HEK293 (cell line): ENCODE data around the gene FGFR2.
"Not testable (repeated sequence)": the region's sequence is repeated elsewhere in the genome, so short reads cannot be mapped to it uniquely, and the experiment has no call there.

ENCODE experiments used
- CTCF ChIA-PET: fragments of 350-600 bp; formaldehyde crosslinking; extraction: SDS; loops from one replicate; lab custom pipeline; 2021; ENCODE audit warnings: antibody characterized with exemption; lab: Yijun Ruan, JAX
- POLR2A ChIA-PET: fragments of 300-600 bp; formaldehyde crosslinking; extraction: SDS; loops from one replicate; lab custom pipeline; 2020; ENCODE audit warnings: antibody characterized with exemption, inconsistent platforms; lab: Yijun Ruan, JAX
- H3K27ac ChIP-seq: fragments of 200-500 bp; sonication (Bioruptor generic); 2 replicates; pipeline ENCODE4 v1.5.1; 2014; ENCODE audit warnings: low read depth, low read length, control low read depth, inconsistent platforms; ENCODE audit errors: extremely low read depth
- H3K36me3 ChIP-seq, 2 experiments: fragments of 200-500 bp in 1 of 2; sonication (Bioruptor generic) in 1 of 2; 1 replicate in 1 of 2; 2 replicates in 1 of 2; pipeline ENCODE4 v1.5.1; 2014 to 2017; ENCODE audit warnings: inconsistent platforms in 2 of 2, low read length in 2 of 2; ENCODE audit not compliant: control insufficient read depth in 2 of 2, insufficient read depth in 1 of 2
- H3K4me1 ChIP-seq: fragments of 200-500 bp; sonication (Bioruptor generic); 2 replicates; pipeline ENCODE4 v1.5.1; 2014; ENCODE audit warnings: mild to moderate bottlenecking, low read length, inconsistent platforms; ENCODE audit not compliant: control insufficient read depth, insufficient read depth
- H3K4me3 ChIP-seq: 2 replicates; pipeline ENCODE4 v1.5.1; 2011; ENCODE audit warnings: low read depth, mild to moderate bottlenecking, control low read depth, low read length, moderate library complexity
- H3K9me3 ChIP-seq: fragments of 200-500 bp; sonication (Bioruptor generic); 2 replicates; pipeline ENCODE4 v1.5.1; 2014; ENCODE audit warnings: low read depth, low read length, inconsistent platforms; ENCODE audit not compliant: control insufficient read depth, insufficient read depth
- FEZF1 ChIP-seq: fragments of 450-650 bp; formaldehyde crosslinking; IDR thresholded peaks from 2 replicates; pipeline ENCODE4 v1.5.1; 2016; ENCODE audit warnings: missing biosample characterization, missing genetic modification characterization
- GLIS1 ChIP-seq: fragments of 450-650 bp; formaldehyde crosslinking; IDR thresholded peaks from 2 replicates; pipeline ENCODE4 v1.5.1; 2016; ENCODE audit warnings: missing biosample characterization, missing genetic modification characterization
- HOXA7 ChIP-seq: sonication (generic); formaldehyde crosslinking; IDR thresholded peaks from 2 replicates; pipeline ENCODE4 v1.8.1; 2022; ENCODE audit warnings: missing genetic modification reagents, borderline replicate concordance
- PRDM1 ChIP-seq: fragments of 450-650 bp; formaldehyde crosslinking; IDR thresholded peaks from 2 replicates; pipeline ENCODE4; 2016; ENCODE audit warnings: missing biosample characterization, missing genetic modification characterization
- SCRT2 ChIP-seq: fragments of 450-650 bp; formaldehyde crosslinking; IDR thresholded peaks from 2 replicates; pipeline ENCODE4 v1.5.1; 2016; ENCODE audit warnings: missing biosample characterization, missing genetic modification characterization
- ZNF10 ChIP-seq: fragments of 450-650 bp; formaldehyde crosslinking; IDR thresholded peaks from 2 replicates; pipeline ENCODE4 v1.5.1; 2017; ENCODE audit warnings: missing biosample characterization, missing genetic modification characterization
- ZNF121 ChIP-seq: fragments of 450-650 bp; formaldehyde crosslinking; IDR thresholded peaks from 2 replicates; pipeline ENCODE4 v1.5.1; 2016; ENCODE audit warnings: missing biosample characterization, missing genetic modification characterization
- ZNF184 ChIP-seq: fragments of 450-650 bp; IDR thresholded peaks from 2 replicates; pipeline ENCODE4 v1.5.1; 2018; ENCODE audit warnings: missing biosample characterization, mild to moderate bottlenecking, missing genetic modification characterization
- ZNF214 ChIP-seq: fragments of 450-650 bp; formaldehyde crosslinking; IDR thresholded peaks from 2 replicates; pipeline ENCODE4 v1.5.1; 2017; ENCODE audit warnings: missing biosample characterization, mild to moderate bottlenecking, missing genetic modification characterization, borderline replicate concordance
- ZNF366 ChIP-seq: fragments of 450-650 bp; formaldehyde crosslinking; conservative IDR thresholded peaks from 2 replicates; pipeline ENCODE4 v1.5.1; 2016; ENCODE audit warnings: missing biosample characterization, missing genetic modification characterization
- ZNF48 ChIP-seq: fragments of 450-650 bp; formaldehyde crosslinking; IDR thresholded peaks from 2 replicates; pipeline ENCODE4 v1.5.1; 2016; ENCODE audit warnings: missing biosample characterization, missing genetic modification characterization
- ZNF544 ChIP-seq: fragments of 450-650 bp; formaldehyde crosslinking; IDR thresholded peaks from 2 replicates; pipeline ENCODE4 v1.5.0; 2017; ENCODE audit warnings: missing biosample characterization, missing genetic modification characterization
- ZNF585B ChIP-seq: fragments of 450-650 bp; formaldehyde crosslinking; IDR thresholded peaks from 2 replicates; pipeline ENCODE4 v1.5.1; 2016; ENCODE audit warnings: missing biosample characterization, missing genetic modification characterization
- ZNF623 ChIP-seq: fragments of 450-650 bp; formaldehyde crosslinking; IDR thresholded peaks from 2 replicates; pipeline ENCODE4 v1.5.1; 2016; ENCODE audit warnings: missing biosample characterization, missing genetic modification characterization
- ZNF664 ChIP-seq: fragments of 450-650 bp; formaldehyde crosslinking; IDR thresholded peaks from 2 replicates; pipeline ENCODE4 v1.5.1; 2016; ENCODE audit warnings: missing biosample characterization, missing genetic modification characterization
- TF ChIP-seq, protein P1 (sequence below): fragments of 450-650 bp; formaldehyde crosslinking; IDR thresholded peaks from 2 replicates; pipeline ENCODE4 v1.5.1; 2017; ENCODE audit warnings: missing biosample characterization, mild to moderate bottlenecking, missing genetic modification characterization, moderate library complexity
- TF ChIP-seq, protein P2 (sequence below): fragments of 450-650 bp; formaldehyde crosslinking; IDR thresholded peaks from 2 replicates; pipeline ENCODE4 v1.5.1; 2017; ENCODE audit warnings: missing biosample characterization, missing genetic modification characterization
- TF ChIP-seq, protein P3 (sequence below): fragments of 450-650 bp; formaldehyde crosslinking; IDR thresholded peaks from 2 replicates; pipeline ENCODE4 v1.5.1; 2016; ENCODE audit warnings: missing biosample characterization, missing genetic modification characterization

The FGFR2 gene

DNA sequence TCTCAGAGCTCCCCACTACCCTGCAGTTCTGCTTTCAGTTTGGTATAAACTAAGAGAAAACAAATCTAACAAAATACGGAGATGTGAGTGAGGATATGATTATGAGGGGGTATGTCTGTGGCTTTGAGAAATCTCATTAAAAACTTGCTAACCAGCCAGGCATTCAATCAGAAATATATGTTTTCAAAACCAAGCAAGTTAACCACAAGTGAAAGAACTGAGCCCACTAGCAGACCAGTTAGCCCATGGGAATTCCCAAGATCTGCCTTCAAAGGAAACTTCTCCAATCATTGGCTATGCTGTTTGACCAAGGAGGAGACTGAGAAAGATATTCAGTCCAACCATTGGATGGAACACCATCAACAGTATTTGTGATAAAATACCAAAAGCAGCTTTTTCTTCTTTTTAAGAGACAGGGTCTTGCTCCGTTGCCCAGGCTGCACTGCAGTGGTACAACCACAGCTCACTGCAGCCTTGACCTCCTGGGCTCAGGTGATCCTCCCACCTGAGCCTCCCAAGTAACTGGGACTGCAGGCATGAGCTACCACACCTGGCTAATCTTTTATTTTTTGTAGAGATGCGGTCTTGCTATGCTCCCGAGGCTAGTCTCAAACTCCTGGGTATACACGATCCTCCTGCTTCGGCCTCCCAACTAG is 41.2 kb downstream of the FGFR2 start:
- Histone ChIP-seq H3K9me3 (no peaks in the 10 kb centered on the region), H3K27ac (no peak overlapping the region), H3K4me1 (peaks cover 23% of the 10 kb centered on the region), H3K36me3 (no peaks in the 10 kb centered on the region; a peak in 1 of 3 replicates), H3K4me3 (no peak overlapping the region)
- no peak for TF ChIP-seq ZNF544 (tag by site-specific recombination)
- peak; percentile 71 for TF ChIP-seq ZNF121
- TF ChIP-seq ZNF214 (tag by site-specific recombination): no peak
- POLR2A ChIA-PET: no interaction called here
- CTCF ChIA-PET: interaction anchor here (0.6 to 1.0 kb wide), 2 partner anchors 11 to 15 kb away, joined by 3 read pairs; no protein-coding TSS in a partner anchor

DNA sequence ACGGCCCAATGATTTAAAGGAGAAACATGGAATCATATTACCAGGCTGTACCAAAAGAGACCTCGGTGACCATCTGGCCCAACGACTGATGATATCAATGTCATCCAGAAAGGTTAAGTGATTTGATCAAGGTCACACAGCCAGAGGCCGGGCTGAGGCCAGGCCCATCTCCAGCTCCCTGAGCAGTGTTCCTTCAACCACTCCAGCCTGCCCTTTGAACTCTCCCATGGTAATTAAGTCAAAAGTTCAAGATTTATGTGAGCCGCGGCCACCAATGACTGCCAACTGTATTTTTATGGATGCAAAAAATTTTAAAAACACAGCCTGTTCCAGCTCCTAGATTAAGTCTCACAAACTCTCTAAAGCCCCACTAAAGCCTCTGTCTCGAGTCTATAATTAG is 41.8 kb downstream of the FGFR2 start:
- TF ChIP-seq ZNF585B (tag by site-specific recombination) (no peak), ZNF214 (tag by site-specific recombination) (no peak), ZNF623 (tag by site-specific recombination) (no peak), HOXA7 (CRISPR knock-in tag) (no peak)
- TF ChIP-seq, all 188 proteins: peak for 0
- CTCF ChIA-PET: interaction anchor here (1.0 kb wide), 1 partner anchor 16 kb away, joined by 3 read pairs; no protein-coding TSS in a partner anchor
- H3K27ac ChIP-seq: no peak overlapping the region

DNA sequence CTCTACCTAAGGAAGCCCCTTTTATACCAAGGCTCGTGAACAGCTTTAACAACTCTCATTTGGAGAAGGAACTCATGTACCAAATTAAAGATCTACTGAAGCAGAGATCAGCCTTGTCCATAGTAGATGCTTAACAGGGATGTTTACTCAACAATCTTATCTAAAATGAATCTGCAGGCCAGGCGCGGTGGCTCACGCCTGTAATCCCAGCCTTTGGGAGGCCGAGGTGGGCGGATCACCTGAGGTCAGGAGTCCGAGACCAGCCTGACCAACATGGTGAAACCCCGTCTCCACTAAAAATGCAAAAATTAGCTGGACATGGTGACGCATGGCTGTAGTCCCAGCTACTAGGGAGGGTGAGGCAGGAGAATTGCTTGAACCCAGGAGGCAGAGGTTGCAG is 43.3 kb downstream of the FGFR2 start:
- H3K4me1 ChIP-seq: peaks cover 23% of the 10 kb centered on the region
- ChIA-PET CTCF (interaction anchor here (0.6 kb wide), 1 partner anchor 10 kb away, joined by 4 read pairs; no protein-coding TSS in a partner anchor), POLR2A (interaction anchor here (0.9 kb wide), 1 partner anchor 42 kb away, joined by 3 read pairs; no protein-coding TSS in a partner anchor)
- H3K9me3 ChIP-seq, H3K27ac ChIP-seq, H3K4me3 ChIP-seq: not testable (repeated sequence)
- H3K36me3 ChIP-seq: peaks cover 9 to 15% of the 10 kb centered on the region in 2 experiments

More for the DNA sequence above, 41.8 kb downstream of the FGFR2 start:
- H3K4me3 ChIP-seq: no peak overlapping the region
- H3K4me1 ChIP-seq: peaks cover 23% of the 10 kb centered on the region
- no peaks in the 10 kb centered on the region; a peak in 1 of 3 replicates for H3K36me3 ChIP-seq
- POLR2A ChIA-PET: no interaction called here
- no peaks in the 10 kb centered on the region for H3K9me3 ChIP-seq

DNA sequence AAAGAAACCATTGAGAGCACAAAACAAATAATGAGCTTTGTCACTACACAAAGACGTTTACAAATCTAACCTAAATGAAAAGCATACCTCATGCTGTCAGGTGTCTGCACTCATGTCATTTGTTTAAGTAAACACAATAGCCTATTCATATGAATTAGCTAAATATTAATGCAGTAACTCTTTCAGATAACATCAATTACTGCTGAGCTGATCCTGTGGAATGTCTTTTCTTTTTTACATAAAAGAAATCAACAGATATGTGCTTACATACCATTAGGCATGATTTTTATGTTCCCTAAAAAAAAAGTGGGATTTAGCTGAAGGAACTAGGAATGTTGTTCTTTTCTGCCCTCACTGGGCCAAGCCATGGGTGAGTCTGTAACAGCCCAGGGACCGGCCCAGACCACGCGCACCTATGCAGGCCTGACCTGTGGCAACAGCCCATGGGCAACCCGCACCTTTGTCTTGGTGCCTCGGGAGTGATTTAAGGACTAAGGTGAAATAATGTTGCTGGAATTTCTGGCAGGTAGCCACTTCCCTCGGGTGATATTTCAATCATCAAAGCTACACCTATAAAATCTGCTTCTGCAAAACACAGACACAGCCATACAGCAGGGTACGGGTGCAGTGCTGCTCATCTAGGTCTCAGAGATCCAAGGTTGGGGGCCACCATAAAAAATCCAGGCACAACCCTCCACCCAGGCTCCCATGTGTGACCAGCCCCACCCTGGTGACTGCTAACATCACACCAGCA is 44.6 kb downstream of the FGFR2 start:
- H3K27ac ChIP-seq: peak overlapping the region; percentile 48
- H3K4me3 ChIP-seq: no peak overlapping the region
- ChIA-PET POLR2A (interaction anchor here (0.7 to 1.1 kb wide), 4 partner anchors 39 to 1600 kb away, joined by 3 to 7 read pairs (median 4); partner anchors contain the start of gene BUB3), CTCF (interaction anchor here (0.6 kb wide), 3 partner anchors 55 to 103 kb away, joined by 3 to 4 read pairs (median 3); no protein-coding TSS in a partner anchor)
- H3K4me1 ChIP-seq: peaks cover 19% of the 10 kb centered on the region
- peaks cover 15 to 27% of the 10 kb centered on the region in 2 experiments for H3K36me3 ChIP-seq
- H3K9me3 ChIP-seq: no peaks in the 10 kb centered on the region; the same call in 1 of the 2 replicates
- TF ChIP-seq PRDM1 (tag by site-specific recombination) (no peak), SCRT2 (tag by site-specific recombination) (peak; percentile 44), ZNF48 (tag by site-specific recombination) (no peak), ZNF664 (no peak), FEZF1 (peak; percentile 66), ZNF10 (tag by site-specific recombination) (0 out of 2 replicates have a peak, but pooled peaks have one; percentile 33), ZNF184 (tag by site-specific recombination) (0 out of 2 replicates have a peak, but pooled peaks have one; percentile 50), ZNF623 (tag by site-specific recombination) (no peak), ZNF366 (peak; percentile 73), GLIS1 (tag by site-specific recombination) (peak; percentile 71)
- TF ChIP-seq, protein P1, sequence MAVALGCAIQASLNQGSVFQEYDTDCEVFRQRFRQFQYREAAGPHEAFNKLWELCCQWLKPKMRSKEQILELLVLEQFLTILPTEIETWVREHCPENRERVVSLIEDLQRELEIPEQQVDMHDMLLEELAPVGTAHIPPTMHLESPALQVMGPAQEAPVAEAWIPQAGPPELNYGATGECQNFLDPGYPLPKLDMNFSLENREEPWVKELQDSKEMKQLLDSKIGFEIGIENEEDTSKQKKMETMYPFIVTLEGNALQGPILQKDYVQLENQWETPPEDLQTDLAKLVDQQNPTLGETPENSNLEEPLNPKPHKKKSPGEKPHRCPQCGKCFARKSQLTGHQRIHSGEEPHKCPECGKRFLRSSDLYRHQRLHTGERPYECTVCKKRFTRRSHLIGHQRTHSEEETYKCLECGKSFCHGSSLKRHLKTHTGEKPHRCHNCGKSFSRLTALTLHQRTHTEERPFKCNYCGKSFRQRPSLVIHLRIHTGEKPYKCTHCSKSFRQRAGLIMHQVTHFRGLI (tag by site-specific recombination): no peak
- TF ChIP-seq, protein P2, sequence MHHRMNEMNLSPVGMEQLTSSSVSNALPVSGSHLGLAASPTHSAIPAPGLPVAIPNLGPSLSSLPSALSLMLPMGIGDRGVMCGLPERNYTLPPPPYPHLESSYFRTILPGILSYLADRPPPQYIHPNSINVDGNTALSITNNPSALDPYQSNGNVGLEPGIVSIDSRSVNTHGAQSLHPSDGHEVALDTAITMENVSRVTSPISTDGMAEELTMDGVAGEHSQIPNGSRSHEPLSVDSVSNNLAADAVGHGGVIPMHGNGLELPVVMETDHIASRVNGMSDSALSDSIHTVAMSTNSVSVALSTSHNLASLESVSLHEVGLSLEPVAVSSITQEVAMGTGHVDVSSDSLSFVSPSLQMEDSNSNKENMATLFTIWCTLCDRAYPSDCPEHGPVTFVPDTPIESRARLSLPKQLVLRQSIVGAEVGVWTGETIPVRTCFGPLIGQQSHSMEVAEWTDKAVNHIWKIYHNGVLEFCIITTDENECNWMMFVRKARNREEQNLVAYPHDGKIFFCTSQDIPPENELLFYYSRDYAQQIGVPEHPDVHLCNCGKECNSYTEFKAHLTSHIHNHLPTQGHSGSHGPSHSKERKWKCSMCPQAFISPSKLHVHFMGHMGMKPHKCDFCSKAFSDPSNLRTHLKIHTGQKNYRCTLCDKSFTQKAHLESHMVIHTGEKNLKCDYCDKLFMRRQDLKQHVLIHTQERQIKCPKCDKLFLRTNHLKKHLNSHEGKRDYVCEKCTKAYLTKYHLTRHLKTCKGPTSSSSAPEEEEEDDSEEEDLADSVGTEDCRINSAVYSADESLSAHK (tag by site-specific recombination): no peak
- TF ChIP-seq, protein P3, sequence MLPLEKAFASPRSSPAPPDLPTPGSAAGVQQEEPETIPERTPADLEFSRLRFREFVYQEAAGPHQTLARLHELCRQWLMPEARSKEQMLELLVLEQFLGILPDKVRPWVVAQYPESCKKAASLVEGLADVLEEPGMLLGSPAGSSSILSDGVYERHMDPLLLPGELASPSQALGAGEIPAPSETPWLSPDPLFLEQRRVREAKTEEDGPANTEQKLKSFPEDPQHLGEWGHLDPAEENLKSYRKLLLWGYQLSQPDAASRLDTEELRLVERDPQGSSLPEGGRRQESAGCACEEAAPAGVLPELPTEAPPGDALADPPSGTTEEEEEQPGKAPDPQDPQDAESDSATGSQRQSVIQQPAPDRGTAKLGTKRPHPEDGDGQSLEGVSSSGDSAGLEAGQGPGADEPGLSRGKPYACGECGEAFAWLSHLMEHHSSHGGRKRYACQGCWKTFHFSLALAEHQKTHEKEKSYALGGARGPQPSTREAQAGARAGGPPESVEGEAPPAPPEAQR: no peak
